Kidney capillary endothelial cell (primary cell): Measurements from ENCODE around the gene SP2.
A peak's percentile ranks its signal among the peaks of the same experiment; 100 is the strongest.
"Not testable (repeated sequence)": the region's sequence is repeated elsewhere in the genome, so short reads cannot be mapped to it uniquely, and the experiment has no call there.

Source experiments
- DNase-seq: peaks from one replicate; pipeline ENCODE4 v3.0.0-alpha.2; 2018; ENCODE audit warnings: low spot score

Gene SP2

DNA sequence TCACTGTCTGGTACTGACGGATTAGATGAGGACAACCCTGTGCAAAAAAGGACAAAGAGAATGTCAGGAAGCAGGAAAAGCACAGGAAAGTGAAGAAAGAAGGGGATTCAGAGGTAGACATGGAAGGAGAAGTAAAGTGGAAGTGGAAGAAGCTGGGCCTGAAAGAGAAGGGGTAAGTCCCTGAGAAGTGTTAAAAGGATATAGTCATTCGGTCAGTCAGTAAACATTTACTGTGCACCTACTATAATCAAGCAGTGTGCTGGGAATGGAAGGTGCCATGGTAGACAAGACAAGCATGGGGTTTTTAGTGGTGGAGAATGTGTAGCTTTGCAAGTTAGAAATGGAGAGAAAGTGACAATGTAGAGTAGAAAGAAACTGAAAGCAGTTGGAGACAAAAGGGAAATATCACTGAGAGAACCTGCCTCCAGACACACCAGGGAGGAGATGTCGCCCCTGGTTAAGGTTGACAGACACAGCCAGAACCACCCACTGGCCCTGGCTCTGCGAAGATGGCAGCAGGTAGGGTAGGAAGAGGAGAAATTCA is 4.4 kb upstream of the SP2 start:
- DNase-seq = no peak

DNA sequence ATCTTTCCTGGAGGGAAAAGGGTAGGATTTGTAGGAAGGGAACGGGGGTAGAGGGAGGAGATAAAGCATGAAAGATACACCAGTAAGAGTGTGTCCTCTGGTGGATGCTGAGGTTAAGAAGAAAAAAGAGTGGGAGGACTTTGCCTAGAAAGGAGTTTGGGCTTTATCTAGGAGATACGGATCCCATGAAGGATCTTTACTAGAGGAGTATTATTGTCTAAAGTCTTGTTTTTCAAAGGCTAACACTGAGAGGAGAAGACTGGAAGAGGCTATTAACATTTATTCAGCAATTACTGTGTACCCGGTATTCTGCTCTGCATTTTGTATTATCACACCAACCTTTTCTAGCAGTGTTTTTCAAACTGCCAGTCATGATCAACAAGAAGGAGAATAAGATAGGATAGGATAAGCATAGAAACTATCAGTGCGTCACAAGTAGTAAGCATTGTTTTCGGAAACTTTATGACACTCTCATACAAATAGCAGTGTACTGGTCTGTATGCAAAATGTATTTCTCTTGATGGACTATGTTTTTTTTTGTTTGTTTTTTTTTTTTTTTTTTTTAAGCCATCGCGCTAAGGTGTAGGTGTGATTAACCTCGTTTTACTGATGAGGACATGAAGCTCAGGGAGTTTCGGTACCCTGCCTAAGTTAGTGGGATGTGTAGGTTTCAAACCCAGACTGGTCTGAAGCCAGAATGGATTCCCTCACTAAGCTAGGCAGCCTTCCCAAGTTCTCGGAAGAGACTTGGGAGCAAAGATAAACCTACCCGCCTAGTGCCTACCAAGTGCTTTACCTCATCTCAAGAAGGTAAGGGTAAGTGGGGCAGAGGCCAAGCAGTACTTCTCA is 1.3 kb upstream of the SP2 start:
- DNase-seq = peak; percentile 13

DNA sequence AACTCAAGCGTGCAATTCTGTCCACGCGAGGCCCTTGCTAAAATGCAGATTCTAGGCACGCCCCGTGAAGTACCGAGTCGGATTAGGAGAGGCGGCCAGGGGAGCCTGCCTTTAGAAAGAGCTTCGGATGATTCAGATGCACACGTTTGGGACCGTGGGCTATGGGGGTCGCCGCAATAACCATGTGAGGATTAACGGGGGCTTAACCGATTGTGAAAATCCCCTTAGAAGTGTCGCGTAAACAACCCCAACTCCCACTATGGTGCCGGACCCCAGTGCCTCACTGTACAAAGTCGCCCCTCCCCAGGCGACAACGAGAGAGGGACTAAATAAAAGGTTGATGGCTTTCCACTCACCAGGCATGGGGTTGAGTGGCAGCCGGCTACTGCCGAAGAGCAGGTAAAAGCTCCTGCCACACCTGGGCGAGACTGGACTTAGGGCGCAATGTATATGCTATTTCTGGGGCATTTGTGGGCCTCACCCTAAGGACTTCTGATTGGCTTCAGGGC is 635 bp upstream of the SP2 start:
- no peak for DNase-seq

DNA sequence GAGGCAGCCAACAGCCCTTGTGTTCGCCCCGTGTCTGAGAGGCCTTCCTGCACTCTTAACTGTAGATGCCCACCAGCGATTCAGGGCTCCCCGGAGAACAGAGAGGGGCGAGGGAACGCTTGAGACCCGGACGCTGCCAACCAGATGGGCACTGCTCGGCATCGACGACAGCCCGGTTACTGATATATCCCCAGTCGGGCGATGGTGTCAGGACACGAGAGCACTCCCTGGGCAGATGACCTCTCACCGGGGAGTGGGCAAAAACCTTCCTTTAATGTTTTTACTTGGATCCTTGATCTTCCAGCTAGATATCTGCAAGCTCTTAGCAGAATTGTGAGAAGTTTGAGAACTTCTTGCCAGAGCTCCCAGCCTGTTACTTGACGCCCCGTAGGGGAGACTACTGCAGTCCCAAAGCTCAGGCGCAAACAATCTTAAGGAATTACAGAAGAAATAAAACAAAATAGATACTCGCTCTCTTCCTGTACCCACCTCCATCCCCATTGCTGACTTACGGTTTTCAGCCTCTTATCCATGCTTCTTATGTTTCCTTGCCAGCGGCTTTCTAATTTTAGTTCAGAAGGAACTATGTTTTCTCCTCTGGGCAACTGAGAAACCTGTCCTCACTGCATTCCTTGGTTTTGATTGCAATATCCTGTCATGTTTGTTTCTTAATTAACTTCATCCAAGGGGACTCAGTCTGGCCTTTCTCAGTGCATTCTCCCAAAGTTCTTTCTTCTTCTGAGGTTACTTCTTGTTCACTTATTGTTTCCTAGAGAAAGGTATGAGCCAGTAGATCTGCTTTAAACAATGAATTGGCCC is 845 bp downstream of the SP2 start:
- no peak for DNase-seq

DNA sequence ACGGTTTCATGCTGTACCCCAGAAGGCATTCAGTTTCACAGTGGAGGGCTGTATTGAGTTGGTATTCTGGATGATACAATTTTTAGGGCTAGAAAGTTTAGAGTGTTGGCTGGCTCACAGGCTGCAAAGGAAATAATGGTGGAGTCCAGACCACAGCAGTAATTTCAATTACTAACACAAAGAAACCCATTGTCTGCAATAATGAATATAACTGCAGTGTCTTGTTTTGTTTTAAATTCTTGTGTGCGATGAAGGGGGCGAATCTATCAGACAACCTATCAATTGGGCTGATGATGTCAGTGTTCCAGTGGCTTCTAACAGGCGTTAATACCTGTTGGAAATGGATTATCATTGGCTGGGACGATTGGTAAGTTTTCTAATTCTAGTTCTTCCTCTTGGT is 1.5 kb downstream of the SP2 start:
- DNase-seq = no peak

DNA sequence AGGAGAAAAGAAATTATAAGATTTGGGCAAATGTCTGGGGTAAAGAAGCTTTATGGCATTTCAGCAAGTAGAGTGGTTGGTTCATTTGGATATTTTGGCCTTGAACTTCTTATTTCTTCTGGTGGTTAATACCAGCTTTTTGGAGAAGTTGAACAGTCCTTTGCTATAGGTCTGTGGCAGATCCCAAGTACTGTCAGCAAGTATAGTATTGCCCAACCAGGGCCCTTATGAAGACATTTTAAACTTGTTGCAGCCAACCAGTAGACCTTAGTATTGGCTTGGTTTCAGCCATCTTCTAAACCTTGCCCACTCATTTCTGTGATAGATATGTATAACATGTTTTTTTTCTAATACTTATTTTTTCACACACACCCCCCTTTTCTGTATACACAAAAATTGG is 2.2 kb downstream of the SP2 start:
- DNase-seq = no peak

DNA sequence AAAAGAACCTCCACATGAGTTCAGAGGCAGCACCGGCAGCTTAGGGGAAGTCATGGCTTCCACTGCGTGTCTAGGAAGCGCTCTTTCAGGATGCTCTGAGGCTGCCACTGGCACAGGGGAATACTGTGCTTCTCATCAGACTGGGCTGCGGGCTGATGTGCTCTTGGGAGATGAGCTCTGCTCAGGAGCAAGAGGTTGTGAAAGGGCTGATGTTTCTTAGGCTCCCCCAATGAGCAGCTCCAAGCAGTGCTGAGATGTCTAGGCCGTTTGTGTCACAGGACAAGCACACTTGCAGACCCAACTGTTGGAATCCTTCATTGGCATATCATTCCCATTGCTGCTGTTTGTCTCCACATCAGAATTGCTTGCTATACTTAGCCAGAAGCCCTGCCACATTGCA is 3.6 kb downstream of the SP2 start:
- DNase-seq = no peak

DNA sequence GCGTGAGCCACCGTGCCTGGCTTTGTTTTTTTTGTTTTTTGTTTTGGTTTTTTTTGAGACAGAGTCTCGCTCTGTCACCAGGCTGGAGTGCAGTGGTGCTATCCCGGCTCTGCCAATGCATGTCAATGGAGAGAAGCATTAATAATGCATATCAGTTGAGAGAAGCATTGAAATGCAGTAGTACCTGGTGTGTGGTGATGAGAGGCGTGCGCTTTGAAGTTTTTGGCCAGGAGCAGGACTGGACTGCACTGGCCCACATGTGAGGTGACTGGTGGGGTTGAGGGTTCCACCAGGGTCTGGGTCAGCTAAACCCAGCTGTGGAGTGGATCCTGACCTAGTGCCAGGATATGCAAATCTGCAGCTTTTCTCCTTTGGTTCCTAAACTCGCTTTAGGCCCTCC is 5.4 kb downstream of the SP2 start:
- no peak for DNase-seq

DNA sequence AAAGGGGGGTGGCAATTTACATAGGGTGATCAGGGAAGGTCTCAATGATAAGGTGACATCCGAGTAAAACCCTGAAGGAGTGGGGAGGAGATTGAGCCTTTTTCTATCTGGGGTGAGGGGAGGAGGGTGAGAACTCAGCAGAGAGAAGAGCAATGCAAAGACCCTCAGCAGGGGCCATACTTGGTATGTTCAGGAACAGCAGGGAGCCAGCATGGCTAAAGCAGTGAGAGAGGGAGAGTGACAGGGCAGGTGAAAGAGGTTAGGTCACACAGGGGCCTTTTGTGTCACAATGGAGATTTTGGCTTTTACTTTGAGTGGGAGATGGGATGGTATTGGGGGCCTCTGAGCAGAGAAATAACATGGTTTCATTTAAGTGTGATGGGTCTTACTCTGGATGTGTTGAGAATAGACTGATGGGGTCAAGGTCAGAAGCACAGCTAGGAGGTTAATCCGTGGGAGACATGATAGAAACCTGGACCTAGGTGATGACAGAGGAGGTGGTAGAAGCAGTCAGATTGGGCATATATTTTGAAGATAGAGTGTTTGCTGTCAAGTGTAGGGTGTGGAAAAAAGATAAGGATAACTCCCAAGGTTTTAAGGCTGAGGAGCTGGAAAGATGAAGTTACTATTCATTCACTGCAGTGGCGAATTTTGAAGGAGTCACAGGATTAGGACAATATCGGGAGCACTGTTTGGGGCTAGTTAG is 6.2 kb downstream of the SP2 start:
- DNase-seq = no peak

DNA sequence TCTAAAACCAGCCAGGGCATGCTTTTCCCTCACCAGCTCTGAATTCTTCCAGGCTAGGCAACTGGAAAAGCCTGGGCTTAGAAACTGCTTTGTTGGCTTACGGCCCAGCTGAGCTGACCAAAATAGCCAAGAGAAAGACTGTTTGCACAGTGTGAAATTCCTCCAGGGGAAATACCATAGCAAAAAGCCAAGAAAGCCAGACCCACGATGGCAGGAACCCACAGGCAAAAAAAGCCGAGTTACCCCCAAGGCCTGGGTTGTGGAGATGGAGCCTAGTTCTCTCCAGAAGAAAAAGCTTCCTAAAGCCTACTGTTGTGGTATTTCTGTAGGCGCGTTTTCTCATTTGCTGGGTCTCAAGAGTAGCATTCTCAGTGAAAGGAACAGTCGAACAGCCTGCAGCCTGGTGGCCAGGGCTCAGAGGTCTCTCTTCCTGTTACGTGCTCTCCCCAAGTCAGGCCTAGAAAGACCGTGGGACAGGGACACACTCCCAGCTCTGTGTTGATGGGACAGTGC is 9.2 kb downstream of the SP2 start:
- DNase-seq = no peak

DNA sequence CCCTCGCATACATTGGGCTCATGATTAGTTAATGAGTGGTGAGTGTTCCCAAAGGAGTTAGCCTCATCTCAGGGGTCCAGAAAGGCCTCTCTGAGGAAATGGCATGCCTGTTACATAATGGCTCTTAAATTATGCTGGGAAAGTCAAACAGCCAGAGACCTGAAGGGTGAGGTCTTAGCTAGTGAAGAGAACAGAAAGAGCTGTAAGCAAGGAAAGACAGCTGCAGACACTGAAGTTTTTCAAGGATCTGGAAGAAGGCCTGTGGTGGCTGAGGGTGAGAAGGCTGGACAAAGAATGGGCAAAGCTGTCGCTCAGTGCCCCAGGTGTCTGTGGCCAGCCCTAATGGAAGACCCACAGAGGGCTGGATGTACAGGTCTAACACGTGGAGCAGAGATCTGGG is 10.4 kb downstream of the SP2 start:
- no peak for DNase-seq

DNA sequence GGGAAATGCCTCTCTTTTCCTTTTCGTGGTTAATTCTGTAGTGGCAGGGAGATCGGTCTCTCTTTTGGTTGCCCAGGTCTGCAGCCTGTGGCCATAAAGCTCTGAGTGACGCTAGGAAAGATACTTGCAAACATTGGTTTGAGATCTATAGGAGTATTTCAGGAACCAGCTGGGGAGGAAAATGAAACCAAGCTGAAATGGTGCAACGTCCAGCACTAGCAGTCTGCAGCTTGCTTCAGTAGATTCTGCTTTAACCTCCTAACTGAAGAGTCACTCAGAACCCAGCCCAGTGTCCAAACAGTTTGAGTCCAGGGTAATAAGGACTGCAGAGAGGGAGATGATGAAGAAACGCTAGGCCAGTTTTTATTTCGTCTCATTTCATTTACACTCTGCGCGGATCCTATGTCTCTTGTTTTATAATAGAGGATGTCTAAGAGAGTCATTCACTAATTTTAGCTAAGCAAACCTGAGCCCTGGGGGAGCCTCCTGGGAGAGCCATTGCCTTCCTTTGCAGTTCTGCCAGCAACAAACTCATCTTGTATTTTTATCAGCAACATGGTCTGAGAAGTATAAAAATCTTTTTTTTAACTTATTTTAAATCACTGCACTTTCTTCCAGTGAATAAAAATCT is 12.0 kb downstream of the SP2 start:
- DNase-seq = no peak

DNA sequence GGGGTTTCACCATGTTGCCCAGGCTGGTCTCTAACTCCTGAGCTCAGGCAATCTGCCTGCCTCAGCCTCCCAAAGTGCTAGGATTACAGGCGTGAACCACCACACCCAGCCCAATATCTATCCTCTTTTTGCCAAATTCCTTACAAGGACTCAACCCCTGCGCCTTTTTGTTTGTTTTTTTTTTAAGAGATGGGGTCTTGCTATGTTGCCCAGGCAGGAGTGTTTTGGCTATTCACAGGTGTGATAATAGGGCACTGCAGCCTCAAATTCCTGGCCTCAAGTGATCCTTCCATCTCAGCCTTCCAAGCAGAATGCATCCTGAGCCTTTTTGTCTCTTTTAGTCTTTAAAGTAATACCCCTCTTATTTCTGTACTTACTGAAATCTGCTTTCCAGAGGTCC is 17.0 kb downstream of the SP2 start:
- DNase-seq = no peak

DNA sequence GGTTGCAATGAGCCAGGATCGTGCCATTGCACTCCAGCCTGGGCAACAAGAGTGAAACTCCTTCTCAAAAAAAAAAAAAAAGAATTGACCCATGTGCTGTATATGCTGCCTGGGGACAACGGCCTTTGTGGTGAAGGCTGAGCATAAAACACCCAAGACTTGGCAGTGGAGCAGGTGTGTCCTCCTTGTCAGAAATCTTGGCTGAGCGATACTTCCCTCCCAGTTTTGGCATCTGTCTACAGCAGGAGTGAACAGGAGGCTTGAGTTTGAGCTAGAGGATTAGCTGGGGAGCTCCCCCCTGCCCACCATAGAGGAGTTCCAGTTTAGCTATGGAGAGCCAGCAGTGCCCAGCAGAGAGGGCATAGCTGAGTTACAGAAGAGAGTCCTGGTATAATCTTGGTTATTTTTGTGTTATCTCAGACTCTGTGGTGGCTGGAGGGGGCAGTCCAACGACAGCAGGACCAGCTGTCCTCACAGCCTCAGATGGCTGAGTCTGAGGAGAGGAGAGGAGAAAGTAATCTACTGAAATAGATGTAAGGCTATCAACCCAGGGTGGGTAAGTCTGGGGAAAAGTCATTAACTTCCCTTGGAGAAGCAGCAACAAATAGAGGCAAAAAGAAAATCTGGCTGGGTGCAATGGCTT is 18.4 kb downstream of the SP2 start:
- no peak for DNase-seq

DNA sequence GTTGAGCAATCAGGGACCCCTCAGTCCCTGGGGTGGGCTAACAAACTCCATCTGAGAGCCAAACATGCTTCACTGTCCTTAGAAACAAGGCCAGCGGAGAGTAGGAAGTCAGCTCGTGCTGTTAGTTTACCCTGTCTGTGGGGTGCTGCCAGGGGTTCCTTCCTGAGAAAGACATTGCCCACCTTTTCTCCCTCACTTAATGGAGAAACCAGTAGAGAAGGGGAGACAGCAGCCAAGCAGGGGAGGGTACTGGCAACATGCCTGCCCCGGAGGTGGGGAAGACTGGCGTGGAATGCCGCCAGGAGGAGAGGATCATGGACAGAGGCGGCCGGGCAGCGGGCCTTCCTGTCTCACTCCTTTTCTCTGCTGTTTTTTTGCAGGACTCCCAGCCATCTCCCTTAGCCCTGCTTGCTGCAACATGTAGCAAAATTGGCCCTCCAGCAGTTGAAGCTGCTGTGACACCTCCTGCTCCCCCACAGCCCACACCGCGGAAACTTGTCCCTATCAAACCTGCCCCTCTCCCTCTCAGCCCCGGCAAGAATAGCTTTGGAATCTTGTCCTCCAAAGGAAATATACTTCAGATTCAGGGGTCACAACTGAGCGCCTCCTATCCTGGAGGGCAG is 19.9 kb downstream of the SP2 start:
- no peak for DNase-seq

DNA sequence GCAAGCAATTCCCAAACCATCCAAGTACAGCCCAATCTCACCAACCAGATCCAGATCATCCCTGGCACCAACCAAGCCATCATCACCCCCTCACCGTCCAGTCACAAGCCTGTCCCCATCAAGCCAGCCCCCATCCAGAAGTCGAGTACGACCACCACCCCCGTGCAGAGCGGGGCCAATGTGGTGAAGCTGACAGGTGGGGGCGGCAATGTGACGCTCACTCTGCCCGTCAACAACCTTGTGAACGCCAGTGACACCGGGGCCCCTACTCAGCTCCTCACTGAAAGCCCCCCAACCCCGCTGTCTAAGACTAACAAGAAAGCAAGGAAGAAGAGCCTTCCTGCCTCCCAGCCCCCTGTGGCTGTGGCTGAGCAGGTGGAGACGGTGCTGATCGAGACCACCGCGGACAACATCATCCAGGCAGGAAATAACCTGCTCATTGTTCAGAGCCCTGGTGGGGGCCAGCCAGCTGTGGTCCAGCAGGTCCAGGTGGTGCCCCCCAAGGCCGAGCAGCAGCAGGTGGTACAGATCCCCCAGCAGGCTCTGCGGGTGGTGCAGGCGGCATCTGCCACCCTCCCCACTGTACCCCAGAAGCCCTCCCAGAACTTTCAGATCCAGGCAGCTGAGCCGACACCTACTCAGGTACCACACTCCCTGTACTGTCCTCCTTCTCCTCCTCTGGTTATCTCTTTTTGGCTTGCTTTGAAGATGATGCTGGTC is 20.6 kb downstream of the SP2 start:
- DNase-seq = no peak

DNA sequence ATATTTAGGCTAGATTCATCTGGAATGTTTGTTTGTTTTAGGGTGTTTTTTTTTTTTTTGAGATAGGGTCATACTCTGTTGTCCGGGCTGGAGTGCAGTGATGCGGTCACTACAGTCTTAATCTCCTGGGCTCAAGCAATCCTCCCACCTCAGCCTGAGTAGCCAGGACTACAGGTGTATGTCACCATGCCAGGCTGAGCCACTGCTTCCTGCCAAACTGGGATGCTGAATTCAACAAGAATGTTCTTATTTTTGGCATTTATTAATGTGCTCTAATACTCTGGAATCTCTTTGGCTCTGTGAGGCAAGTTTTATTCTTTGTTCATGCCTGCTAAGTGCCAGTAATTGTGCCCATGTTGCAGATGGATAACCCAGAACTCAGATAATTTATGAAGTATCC is 21.5 kb downstream of the SP2 start:
- DNase-seq = no peak

DNA sequence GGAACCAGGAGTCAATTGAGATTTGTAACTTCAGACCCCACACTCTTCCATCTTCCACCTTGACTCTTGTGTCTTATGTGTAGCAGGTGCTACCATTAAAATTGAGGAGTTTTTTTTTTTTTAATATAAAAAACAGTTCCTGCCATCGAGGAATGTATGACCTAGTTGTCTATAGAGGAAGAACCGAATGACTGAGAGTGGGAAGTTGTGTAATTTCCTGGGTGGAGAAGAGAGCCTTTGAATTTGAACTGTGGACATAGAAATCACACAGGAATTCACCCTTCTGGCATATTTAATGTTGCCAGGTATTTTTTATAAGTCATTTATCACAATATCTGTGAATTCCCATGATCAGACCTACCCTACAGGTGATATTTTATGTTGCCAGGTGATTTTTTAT is 22.0 kb downstream of the SP2 start:
- DNase-seq = no peak

DNA sequence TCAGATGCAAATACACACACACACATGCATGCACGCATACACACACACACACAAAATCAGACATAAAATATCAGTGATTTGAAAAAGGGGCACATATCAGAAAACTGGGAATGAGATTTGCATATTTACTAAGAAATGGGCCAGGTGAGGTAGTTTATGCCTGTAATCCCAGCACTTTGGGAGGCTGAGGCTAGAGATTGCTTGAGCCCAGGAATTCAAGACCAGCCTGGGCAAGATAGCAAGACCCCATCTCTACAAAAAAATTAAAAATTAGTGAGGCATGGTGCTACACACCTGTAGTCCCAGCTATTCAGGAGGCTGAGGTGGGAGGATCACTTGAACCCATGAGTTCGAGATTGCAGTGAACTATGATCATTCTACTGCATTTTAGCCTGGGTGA is 23.0 kb downstream of the SP2 start:
- DNase-seq = no peak

DNA sequence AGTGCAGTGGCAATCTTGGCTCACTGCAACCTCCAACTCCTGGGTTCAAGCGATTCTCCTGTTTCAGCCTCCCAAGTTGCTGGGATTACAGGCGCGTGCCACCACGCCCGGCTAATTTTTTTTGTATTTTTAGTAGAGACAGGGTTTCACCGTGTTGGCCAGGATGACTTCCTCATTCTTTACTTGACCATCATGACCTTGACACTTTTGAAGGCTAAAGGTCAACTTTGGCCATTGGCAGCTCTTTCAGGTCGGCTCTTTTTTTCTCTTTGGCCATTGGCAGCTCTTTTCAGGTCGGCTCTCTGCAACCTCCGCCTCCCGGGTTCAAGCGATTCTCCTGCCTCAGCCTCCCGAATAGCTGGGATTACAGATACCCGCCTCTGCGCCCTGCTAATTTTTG is 23.9 kb downstream of the SP2 start:
- DNase-seq = not testable (repeated sequence)
